Panc1 (cell line): ENCODE results near the gene LONRF2. TPM values are rescaled to one million over a fixed set of nuclear protein-coding genes. Genes with fewer than 3 reads are reported as not detected.

Experiments
- ATAC-seq: fragments of 200-7000 bp; cut with Tn5 transposase; 2 replicates; pipeline ENCODE4 v1.9.1; 2020; ENCODE audit warnings: mild to moderate bottlenecking, moderate library complexity
- BruUV-seq: library from RNA; stranded (reverse); fragments of 400-500 nt; replicated peaks from 2 replicates; lab custom pipeline; 2021; lab: Mats Ljungman, UMichigan
- CTCF ChIA-PET: fragments of 300-600 bp; sonication (Branson Sonifier 250); formaldehyde crosslinking; loops from one replicate; lab custom pipeline; 2022; ENCODE audit warnings: antibody characterized with exemption; lab: Charles Lee
- POLR2A ChIA-PET: fragments of 300-600 bp; sonication (Branson Sonifier 250); formaldehyde crosslinking; loops from one replicate; lab custom pipeline; 2022; ENCODE audit warnings: antibody characterized with exemption; lab: Charles Lee
- DNase-seq: peaks from one replicate; pipeline ENCODE4 v3.0.0-alpha.2; 2010; ENCODE audit warnings: low read depth, low spot score
- H3K27ac ChIP-seq: 2 replicates; pipeline ENCODE4 v1.5.1; 2011; ENCODE audit warnings: mild to moderate bottlenecking, low read length, inconsistent platforms
- H3K27me3 ChIP-seq: fragments of 200-500 bp; sonication (Bioruptor generic); 2 replicates; pipeline ENCODE4 v1.6.0; 2014; ENCODE audit warnings: low read length, inconsistent platforms; ENCODE audit not compliant: control insufficient read depth, insufficient read depth
- H3K36me3 ChIP-seq: fragments of 200-500 bp; sonication (Bioruptor generic); 2 replicates; pipeline ENCODE4 v1.5.1; 2014; ENCODE audit warnings: inconsistent platforms, mild to moderate bottlenecking, low read length, moderate library complexity; ENCODE audit not compliant: control insufficient read depth, insufficient read depth
- H3K4me1 ChIP-seq: 2 replicates; pipeline ENCODE4 v1.5.1; 2011; ENCODE audit warnings: inconsistent platforms, mild to moderate bottlenecking, low read length, moderate library complexity; ENCODE audit not compliant: control insufficient read depth, insufficient read depth
- H3K4me3 ChIP-seq, 2 experiments: 2 replicates each; pipeline ENCODE4 v1.5.1; 2011 to 2012; ENCODE audit warnings: low read depth in 2 of 2, low read length in 2 of 2, mild to moderate bottlenecking in 2 of 2, inconsistent platforms in 1 of 2, moderate library complexity in 1 of 2
- H3K9me3 ChIP-seq: fragments of 200-500 bp; sonication (Bioruptor generic); 2 replicates; pipeline ENCODE4 v1.5.1; 2014; ENCODE audit warnings: low read depth, mild to moderate bottlenecking, inconsistent platforms, low read length, moderate library complexity; ENCODE audit not compliant: control insufficient read depth, insufficient read depth
- POLR2AphosphoS5 ChIP-seq: IDR thresholded peaks from 2 replicates; pipeline ENCODE4 v1.6.1; 2012; ENCODE audit warnings: mild to moderate bottlenecking, low read depth, low read length, moderate library complexity
- SIN3A ChIP-seq: IDR thresholded peaks from 2 replicates; pipeline ENCODE4 v1.6.1; 2012; ENCODE audit warnings: low read depth, mild to moderate bottlenecking, low read length, moderate library complexity, borderline replicate concordance; ENCODE audit not compliant: insufficient read depth
- TCF7L2 ChIP-seq: IDR thresholded peaks from 2 replicates; pipeline ENCODE4 v1.6.1; 2011; ENCODE audit warnings: mild to moderate bottlenecking, low read depth, low read length, inconsistent platforms
- in situ Hi-C: cut with HindIII; loops from 2 replicates; pipeline ENCODE4 v1.10.0; 2016; ENCODE audit warnings: low sequenced_read_pairs, low pct_unique_long_range_greater_than_20kb
- intact Hi-C: fragments of 100-400 bp; cut with micrococcal nuclease; formaldehyde crosslinking; loops from one replicate; pipeline ENCODE4 v1.10.0; 2022; ENCODE audit not compliant: unreplicated experiment
- total RNA-seq: library from RNA; stranded (reverse); gene quantifications from one replicate; pipeline ENCODE4 v1.2.1, GENCODE V29; 2021; ENCODE audit not compliant: unreplicated experiment
- TF ChIP-seq, protein P1 (sequence below): fragments of 450-650 bp; IDR thresholded peaks from 2 replicates; pipeline ENCODE4 v1.5.1; 2017; ENCODE audit warnings: mild to moderate bottlenecking
- TF ChIP-seq, protein P2 (sequence below), 2 experiments: IDR thresholded peaks; 2 replicates each; pipeline ENCODE4 v1.6.1; 2011 to 2012; ENCODE audit warnings: low read depth in 2 of 2, control low read depth in 1 of 2, low read length in 1 of 2, mild to moderate bottlenecking in 1 of 2, moderate library complexity in 1 of 2; ENCODE audit not compliant: insufficient read depth in 1 of 2

Gene LONRF2
- total RNA-seq, 1 experiment from 2014 or later = 12.9 TPM

DNA sequence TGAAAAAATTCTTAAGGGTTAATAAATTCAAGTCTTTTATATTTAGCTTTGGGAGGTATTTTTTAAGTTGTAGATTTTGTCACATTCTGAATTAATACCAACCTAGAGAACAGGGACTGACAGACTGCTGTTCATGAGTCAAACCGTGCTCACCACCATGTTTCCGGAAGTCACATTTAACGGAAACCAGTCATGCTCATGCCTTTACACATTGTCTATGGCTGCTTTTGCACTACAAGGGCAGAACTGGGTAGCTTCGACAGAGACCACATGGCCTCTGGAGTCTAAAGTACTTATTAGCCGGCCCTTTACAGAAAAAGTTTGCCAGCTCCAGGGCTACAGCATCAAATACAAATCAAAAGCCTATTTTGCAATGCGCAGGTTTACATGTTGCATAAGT lies 33.3 kb downstream of the LONRF2 start:
- in situ Hi-C loops = no loop called here
- POLR2A ChIA-PET = no interaction called here
- no peaks in the 10 kb centered on the region for H3K36me3 ChIP-seq
- DNase-seq (no peak), ATAC-seq (no peak)
- CTCF ChIA-PET = no interaction called here
- H3K4me1 ChIP-seq = peaks cover 60% of the 10 kb centered on the region
- no TSS peak for BruUV-seq
- H3K27ac ChIP-seq = peak overlapping the region; percentile 49; the same call in 1 of the 2 replicates
- no peaks in the 10 kb centered on the region for H3K27me3 ChIP-seq
- no peak for TF ChIP-seq POLR2AphosphoS5
- no peak for TF ChIP-seq TCF7L2
- TF ChIP-seq, protein P1, sequence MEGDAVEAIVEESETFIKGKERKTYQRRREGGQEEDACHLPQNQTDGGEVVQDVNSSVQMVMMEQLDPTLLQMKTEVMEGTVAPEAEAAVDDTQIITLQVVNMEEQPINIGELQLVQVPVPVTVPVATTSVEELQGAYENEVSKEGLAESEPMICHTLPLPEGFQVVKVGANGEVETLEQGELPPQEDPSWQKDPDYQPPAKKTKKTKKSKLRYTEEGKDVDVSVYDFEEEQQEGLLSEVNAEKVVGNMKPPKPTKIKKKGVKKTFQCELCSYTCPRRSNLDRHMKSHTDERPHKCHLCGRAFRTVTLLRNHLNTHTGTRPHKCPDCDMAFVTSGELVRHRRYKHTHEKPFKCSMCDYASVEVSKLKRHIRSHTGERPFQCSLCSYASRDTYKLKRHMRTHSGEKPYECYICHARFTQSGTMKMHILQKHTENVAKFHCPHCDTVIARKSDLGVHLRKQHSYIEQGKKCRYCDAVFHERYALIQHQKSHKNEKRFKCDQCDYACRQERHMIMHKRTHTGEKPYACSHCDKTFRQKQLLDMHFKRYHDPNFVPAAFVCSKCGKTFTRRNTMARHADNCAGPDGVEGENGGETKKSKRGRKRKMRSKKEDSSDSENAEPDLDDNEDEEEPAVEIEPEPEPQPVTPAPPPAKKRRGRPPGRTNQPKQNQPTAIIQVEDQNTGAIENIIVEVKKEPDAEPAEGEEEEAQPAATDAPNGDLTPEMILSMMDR = no peak
- TF ChIP-seq SIN3A = no peak
- TF ChIP-seq, protein P2, sequence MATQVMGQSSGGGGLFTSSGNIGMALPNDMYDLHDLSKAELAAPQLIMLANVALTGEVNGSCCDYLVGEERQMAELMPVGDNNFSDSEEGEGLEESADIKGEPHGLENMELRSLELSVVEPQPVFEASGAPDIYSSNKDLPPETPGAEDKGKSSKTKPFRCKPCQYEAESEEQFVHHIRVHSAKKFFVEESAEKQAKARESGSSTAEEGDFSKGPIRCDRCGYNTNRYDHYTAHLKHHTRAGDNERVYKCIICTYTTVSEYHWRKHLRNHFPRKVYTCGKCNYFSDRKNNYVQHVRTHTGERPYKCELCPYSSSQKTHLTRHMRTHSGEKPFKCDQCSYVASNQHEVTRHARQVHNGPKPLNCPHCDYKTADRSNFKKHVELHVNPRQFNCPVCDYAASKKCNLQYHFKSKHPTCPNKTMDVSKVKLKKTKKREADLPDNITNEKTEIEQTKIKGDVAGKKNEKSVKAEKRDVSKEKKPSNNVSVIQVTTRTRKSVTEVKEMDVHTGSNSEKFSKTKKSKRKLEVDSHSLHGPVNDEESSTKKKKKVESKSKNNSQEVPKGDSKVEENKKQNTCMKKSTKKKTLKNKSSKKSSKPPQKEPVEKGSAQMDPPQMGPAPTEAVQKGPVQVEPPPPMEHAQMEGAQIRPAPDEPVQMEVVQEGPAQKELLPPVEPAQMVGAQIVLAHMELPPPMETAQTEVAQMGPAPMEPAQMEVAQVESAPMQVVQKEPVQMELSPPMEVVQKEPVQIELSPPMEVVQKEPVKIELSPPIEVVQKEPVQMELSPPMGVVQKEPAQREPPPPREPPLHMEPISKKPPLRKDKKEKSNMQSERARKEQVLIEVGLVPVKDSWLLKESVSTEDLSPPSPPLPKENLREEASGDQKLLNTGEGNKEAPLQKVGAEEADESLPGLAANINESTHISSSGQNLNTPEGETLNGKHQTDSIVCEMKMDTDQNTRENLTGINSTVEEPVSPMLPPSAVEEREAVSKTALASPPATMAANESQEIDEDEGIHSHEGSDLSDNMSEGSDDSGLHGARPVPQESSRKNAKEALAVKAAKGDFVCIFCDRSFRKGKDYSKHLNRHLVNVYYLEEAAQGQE (IDR thresholded peaks at IDR 0.05; ENCODE audit: insufficient read depth in 1 of 2, low read depth in 2 of 2, low read length in 1 of 2) = no peak
- no peaks in the 10 kb centered on the region for H3K9me3 ChIP-seq
- H3K4me3 ChIP-seq = no peak overlapping the region
- intact Hi-C loops = no loop called here

DNA sequence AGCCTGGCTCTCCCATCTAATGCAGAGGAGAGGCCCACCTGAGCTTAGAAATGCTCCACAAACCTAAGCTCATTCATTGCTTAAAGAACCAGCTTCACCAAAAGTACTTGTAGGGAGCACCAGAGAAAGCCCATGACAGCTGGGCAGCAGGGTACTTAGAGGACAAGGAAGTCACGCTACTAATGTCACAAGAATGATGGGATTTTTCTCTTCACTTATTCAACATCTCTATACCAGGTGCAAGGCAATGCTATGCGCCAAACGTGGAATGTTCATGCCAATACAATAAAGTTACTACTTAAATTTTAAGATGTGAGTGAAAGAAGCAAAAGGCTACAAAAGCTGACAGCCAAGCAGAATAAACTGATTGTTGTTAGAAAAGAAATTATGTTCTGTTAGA lies 36.0 kb downstream of the LONRF2 start:
- Histone ChIP-seq H3K27ac (peak overlapping the region; percentile 59), H3K4me3 (no peak overlapping the region), H3K36me3 (no peaks in the 10 kb centered on the region), H3K9me3 (no peaks in the 10 kb centered on the region), H3K27me3 (no peaks in the 10 kb centered on the region), H3K4me1 (peaks cover 35% of the 10 kb centered on the region)
- ChIA-PET POLR2A (no interaction called here), CTCF (no interaction called here)
- DNase-seq (no peak), ATAC-seq (no peak)
- intact Hi-C loops = no loop called here
- TF ChIP-seq TCF7L2 = no peak
- no TSS peak for BruUV-seq
- in situ Hi-C loops = no loop called here

DNA sequence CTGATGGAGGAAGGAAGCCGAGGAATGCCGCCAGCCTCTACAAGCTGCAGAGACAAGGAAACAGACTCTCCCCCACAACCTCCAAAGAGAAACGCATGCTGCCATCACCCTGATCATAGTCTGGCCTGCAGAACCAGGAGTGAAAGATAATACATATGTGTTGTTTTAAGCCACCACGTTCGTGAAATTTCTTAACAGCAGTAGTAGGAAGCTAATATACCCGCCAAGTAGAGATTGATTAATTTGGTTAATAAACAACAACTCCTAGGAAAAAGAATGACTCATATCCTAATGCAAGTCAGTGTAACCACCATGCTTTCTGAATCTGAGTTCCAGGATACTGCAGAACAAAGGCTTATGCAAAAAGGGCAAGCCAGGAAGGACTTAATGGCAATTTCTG lies 36.6 kb downstream of the LONRF2 start:
- POLR2A ChIA-PET = no interaction called here

More for the DNA sequence above, 36.6 kb downstream of the LONRF2 start:
- Histone ChIP-seq H3K27me3 (no peaks in the 10 kb centered on the region), H3K4me1 (peaks cover 28% of the 10 kb centered on the region), H3K36me3 (no peaks in the 10 kb centered on the region), H3K27ac (peak overlapping the region; percentile 59), H3K9me3 (no peaks in the 10 kb centered on the region), H3K4me3 (no peak overlapping the region)
- TF ChIP-seq TCF7L2 = no peak
- TF ChIP-seq SIN3A = no peak
- TF ChIP-seq, protein P2 (IDR thresholded peaks at IDR 0.05; ENCODE audit: insufficient read depth in 1 of 2, low read depth in 2 of 2, low read length in 1 of 2) = no peak
- TF ChIP-seq POLR2AphosphoS5 = no peak
- TF ChIP-seq, protein P1 = no peak
- BruUV-seq = no TSS peak
- CTCF ChIA-PET = interaction anchor here (0.6 kb wide), 1 partner anchor 91 kb away, joined by 3 read pairs; no protein-coding TSS in a partner anchor
- no peak for ATAC-seq
- in situ Hi-C loops (no loop called here), intact Hi-C loops (no loop called here)
- DNase-seq = no peak
